Lung (tissue), 12 donors: ENCODE results near the gene DEDD. TPM values are rescaled to one million over a fixed set of nuclear protein-coding genes. Genes with fewer than 3 reads are reported as not detected.

ENCODE experiments used
- ATAC-seq: fragments of 200-7000 bp; cut with Tn5 transposase; one replicate; pipeline ENCODE4 v1.9.1; 2020; ENCODE audit warnings: moderate number of reproducible peaks; ENCODE audit not compliant: insufficient read depth, low FRiP score
- DNase-seq, 3 donors: peaks; one replicate each; pipeline ENCODE4 v3.0.0-alpha.2; 2013 to 2017
- H3K27ac ChIP-seq, 2 donors: one replicate each; pipeline ENCODE4 v1.5.1; 2013; ENCODE audit warnings: mild to moderate bottlenecking in 2 of 2, moderate library complexity in 2 of 2, control low read depth in 1 of 2, inconsistent platforms in 1 of 2, low read depth in 1 of 2, low read length in 1 of 2
- H3K27me3 ChIP-seq, 3 donors: one replicate each; pipeline ENCODE4 v1.5.1; 2013; ENCODE audit warnings: low read length in 2 of 3; ENCODE audit not compliant: control insufficient read depth in 3 of 3, insufficient read depth in 3 of 3
- H3K36me3 ChIP-seq, 4 donors: one replicate each; pipeline ENCODE4 v1.5.1; 2013; ENCODE audit warnings: low read length in 4 of 4, mild to moderate bottlenecking in 1 of 4, moderate library complexity in 1 of 4; ENCODE audit not compliant: control insufficient read depth in 4 of 4, insufficient read depth in 4 of 4
- H3K4me1 ChIP-seq, 5 donors: one replicate each; pipeline ENCODE4 v1.5.1; 2013; ENCODE audit warnings: low read length in 5 of 5, mild to moderate bottlenecking in 2 of 5, moderate library complexity in 1 of 5; ENCODE audit not compliant: control insufficient read depth in 5 of 5, insufficient read depth in 5 of 5
- H3K4me3 ChIP-seq: one replicate; pipeline ENCODE4 v1.5.1; 2013; ENCODE audit warnings: mild to moderate bottlenecking, control low read depth, moderate library complexity
- H3K9ac ChIP-seq, 2 donors: one replicate each; pipeline ENCODE4 v1.5.1; 2013; ENCODE audit warnings: low read length in 2 of 2, control low read depth in 1 of 2; ENCODE audit not compliant: insufficient read depth in 1 of 2
- H3K9me3 ChIP-seq, 4 donors: one replicate each; pipeline ENCODE4 v1.5.1; 2013; ENCODE audit warnings: low read length in 3 of 4, mild to moderate bottlenecking in 1 of 4, moderate library complexity in 1 of 4; ENCODE audit not compliant: control insufficient read depth in 4 of 4, insufficient read depth in 3 of 4
- WGBS, 2 donors: extraction: QIAGEN DNeasy Blood & Tissue Kit; methylation state at CpG; one replicate each; pipeline ENCODE4 v1.1.7; 2013; 5-methylcytosine and 5-hydroxymethylcytosine counted together
- polyA plus RNA-seq, 2 donors: library from polyadenylated mRNA; stranded (reverse); fragments of 200-250 nt; gene quantifications; one replicate each; pipeline ENCODE4 v1.2.1, GENCODE V29; 2013
- total RNA-seq, 2 donors: library from RNA; depleted of rRNA in 1 of 2; stranded (reverse); fragments of >200 nt in 1 of 2; gene quantifications; one replicate each; pipeline ENCODE4 v1.2.1, GENCODE V29; 2014 to 2021
- TF ChIP-seq, protein P1 (sequence below): IDR thresholded peaks from 2 replicates; pipeline ENCODE4 v1.5.1; 2012; ENCODE audit warnings: mild to moderate bottlenecking; ENCODE audit errors: control extremely low read depth, extremely low read depth
- donor health status: control.
- donor health status: control.
- donor health status: Bipolar disorder and iron deficiency.
- donor health status: healthy.
- donor health status: DM: yes; HTN: yes; CAD: no.

The DEDD gene
- total and polyA plus RNA-seq, 4 donors = 19.4 to 38.8 (median 30.9) TPM

DNA sequence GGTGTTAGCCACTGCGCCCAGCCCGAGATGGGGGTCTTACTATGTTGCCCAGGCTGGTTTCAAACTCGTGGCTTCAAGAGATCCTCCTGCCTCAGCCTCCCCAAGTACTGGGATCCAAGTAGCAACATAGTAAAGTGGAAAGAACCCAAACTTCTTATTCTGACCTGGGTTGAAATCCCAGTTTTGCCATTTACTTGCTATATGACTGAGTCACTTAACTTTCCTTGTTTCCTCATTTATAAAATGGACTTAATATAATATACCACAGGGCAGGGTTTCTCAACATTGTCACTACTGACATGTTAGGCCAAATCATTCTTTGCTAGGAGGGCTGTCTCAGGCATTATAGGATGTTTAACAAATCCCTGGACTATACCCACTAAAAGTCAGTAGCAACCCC is 21.4 kb downstream of the DEDD start:
- no peak for DNase-seq
- Histone ChIP-seq H3K9ac (no peak overlapping the region), H3K36me3 (peaks cover 0 to 5% (median 1%) of the 10 kb centered on the region in 4 donors), H3K27ac (no peak overlapping the region), H3K27me3 (no peaks in the 10 kb centered on the region), H3K9me3 (no peaks in the 10 kb centered on the region), H3K4me3 (no peak overlapping the region), H3K4me1 (peaks cover 0 to 12% (median 0%) of the 10 kb centered on the region in 5 donors)
- 97 to 98% methylated on average over 3 of the region's 3 CpGs for WGBS, 2 donors
- TF ChIP-seq, protein P1, sequence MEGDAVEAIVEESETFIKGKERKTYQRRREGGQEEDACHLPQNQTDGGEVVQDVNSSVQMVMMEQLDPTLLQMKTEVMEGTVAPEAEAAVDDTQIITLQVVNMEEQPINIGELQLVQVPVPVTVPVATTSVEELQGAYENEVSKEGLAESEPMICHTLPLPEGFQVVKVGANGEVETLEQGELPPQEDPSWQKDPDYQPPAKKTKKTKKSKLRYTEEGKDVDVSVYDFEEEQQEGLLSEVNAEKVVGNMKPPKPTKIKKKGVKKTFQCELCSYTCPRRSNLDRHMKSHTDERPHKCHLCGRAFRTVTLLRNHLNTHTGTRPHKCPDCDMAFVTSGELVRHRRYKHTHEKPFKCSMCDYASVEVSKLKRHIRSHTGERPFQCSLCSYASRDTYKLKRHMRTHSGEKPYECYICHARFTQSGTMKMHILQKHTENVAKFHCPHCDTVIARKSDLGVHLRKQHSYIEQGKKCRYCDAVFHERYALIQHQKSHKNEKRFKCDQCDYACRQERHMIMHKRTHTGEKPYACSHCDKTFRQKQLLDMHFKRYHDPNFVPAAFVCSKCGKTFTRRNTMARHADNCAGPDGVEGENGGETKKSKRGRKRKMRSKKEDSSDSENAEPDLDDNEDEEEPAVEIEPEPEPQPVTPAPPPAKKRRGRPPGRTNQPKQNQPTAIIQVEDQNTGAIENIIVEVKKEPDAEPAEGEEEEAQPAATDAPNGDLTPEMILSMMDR = no peak
- no peak for ATAC-seq

DNA sequence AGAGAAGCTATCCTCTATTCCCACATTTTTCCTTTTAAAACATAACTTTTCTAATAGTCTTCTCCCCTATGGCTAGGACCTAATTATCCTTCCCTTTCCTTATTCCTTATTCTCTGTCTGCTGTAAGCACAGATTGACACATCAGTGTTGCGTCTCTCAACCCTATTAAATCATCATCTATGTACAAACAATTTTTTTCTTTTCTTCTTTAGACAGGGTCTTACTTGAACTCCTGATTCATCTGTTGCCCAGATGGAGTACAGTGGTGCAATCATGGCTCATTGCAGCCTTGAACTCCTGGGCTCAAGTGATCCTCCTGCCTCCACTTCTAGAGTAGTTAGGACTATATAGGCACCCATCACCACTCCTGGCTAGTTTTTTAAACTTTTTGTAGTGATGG is 26.0 kb downstream of the DEDD start:
- H3K4me1 ChIP-seq = peaks cover 0 to 1% (median 0%) of the 10 kb centered on the region in 5 donors
- H3K27me3 ChIP-seq = no peaks in the 10 kb centered on the region
- peaks cover 0 to 2% (median 0%) of the 10 kb centered on the region in 4 donors for H3K9me3 ChIP-seq
- no peak overlapping the region for H3K4me3 ChIP-seq
- no peak overlapping the region for H3K9ac ChIP-seq
- ATAC-seq = no peak
- 56 to 92% methylated on average over 1 of the region's 1 CpG for WGBS, 2 donors
- TF ChIP-seq, protein P1 = no peak
- no peak overlapping the region for H3K27ac ChIP-seq
- no peak for DNase-seq
- peaks cover 6 to 11% (median 8%) of the 10 kb centered on the region in 4 donors for H3K36me3 ChIP-seq

DNA sequence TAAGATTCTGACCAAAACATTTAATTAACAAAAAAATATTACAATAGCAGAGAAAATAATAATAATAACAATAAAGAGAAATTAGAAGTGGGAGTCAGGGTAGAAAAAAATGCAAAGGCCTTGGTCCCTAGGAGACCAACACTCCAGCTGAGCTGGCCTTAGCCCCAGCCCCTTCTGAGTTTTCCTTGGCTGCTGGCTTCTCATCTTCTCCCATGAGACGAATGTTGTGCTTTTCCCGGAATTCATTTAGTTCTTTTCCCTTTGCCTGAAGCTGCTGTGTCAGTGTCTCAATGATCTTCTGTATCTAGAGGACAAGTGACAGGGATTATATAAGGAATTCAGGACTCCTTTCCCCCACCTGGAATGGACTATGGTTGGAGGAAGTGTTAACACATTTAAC is 31.9 kb downstream of the DEDD start:
- peaks cover 0 to 26% (median 4%) of the 10 kb centered on the region in 5 donors for H3K4me1 ChIP-seq
- no peak overlapping the region for H3K9ac ChIP-seq
- DNase-seq (no peak), ATAC-seq (no peak)
- no peak overlapping the region for H3K27ac ChIP-seq
- no peaks in the 10 kb centered on the region for H3K27me3 ChIP-seq
- peaks cover 11 to 18% (median 16%) of the 10 kb centered on the region in 4 donors for H3K36me3 ChIP-seq
- no peak overlapping the region for H3K4me3 ChIP-seq
- TF ChIP-seq, protein P1 = no peak
- 81 to 85% methylated on average over 2 of the region's 2 CpGs for WGBS, 2 donors
- H3K9me3 ChIP-seq = peaks cover 0 to 2% (median 0%) of the 10 kb centered on the region in 4 donors
